ENCODE results near the gene TK2.

Gene TK2

DNA sequence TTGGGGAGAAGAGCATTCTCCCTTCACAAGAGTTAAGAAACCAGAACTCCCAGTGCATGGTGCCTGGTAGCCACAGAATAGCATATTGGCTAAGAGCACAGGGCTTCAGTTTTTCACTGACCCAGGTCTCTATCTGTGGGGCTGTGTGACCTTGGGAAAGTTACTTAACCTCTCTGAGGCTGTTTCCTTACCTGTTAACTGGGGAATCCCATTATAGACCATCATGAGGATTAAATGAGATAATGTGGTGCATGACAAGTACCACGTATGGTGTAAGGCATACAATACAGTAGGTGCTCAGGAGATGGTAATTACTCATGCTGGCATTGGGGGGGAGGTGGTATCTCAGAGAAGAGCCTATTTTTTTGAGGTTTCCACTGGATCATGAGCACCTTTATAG lies 89.2 kb downstream of the TK2 start:
- DNase-seq: no peak

DNA sequence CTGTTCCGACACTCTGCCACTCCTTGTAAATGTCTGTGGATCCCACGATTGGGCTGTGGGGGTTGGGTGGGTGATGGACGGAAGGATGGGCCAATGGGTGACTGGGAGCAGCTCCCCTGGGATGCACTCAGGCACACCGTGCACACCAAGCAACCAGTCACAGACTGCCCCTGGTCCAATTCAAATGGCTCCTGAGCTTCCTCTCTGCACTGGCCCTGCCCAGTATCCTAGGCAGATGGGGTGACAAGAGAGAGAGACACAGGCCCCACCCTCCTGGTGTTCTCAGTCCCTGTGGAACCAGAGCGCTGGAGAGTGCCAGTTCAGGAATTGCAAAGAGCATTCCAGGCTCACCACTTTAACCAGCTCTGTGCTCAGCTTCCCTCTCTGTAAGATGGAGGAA lies 90.0 kb downstream of the TK2 start:
- no peak for DNase-seq

DNA sequence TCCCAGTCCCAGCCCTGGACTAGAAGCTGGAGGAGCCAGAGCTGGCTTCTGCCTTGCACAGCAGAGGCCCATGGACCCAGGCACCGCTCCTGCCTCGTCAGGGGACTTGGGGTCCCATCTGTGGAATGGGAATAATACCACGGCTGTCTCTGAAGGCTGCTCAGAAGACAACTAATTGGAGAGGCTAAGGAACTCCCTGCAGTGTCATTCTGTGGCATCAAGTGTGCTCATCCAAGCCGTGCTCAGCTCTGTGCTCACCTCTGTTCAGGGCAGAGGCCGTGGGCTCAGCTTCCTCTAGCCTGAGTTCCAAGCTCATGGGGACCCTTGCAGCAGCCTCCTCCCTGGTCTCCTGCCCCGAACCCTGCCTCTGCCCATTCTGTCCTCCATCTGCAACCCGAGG lies 91.1 kb downstream of the TK2 start:
- no peak for DNase-seq

DNA sequence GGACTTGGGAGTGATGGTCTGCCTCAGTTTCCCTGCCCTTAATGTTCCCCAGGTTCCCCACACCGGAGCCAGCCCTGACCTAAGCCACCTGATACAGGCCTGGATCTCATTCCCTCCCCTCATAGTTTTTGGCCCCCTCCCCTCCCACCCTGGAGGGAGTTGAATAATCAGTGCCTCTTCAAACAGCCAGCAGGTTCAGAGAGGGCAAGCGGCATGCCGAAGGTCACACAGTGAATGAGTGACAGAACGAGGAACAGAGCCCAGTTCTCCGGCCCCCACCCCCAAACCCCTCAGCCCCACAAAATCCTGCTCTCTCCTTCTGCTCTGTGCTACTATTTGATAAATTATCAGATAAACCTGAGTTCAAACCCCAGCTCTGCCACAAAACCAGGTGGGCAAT lies 91.6 kb downstream of the TK2 start:
- DNase-seq: no peak
